GM10266 (cell line): ENCODE measurements around the gene UBE2F.

ENCODE experiments used
- DNase-seq: peaks from one replicate; pipeline ENCODE4 v3.0.0; 2012; ENCODE audit errors: extremely low spot score
- CTCF ChIP-seq: IDR thresholded peaks from 2 replicates; pipeline ENCODE4 v1.5.1; 2012; ENCODE audit warnings: mild to moderate bottlenecking, low read depth; ENCODE audit not compliant: control insufficient read depth, insufficient read depth; ENCODE audit errors: missing control alignments

Gene UBE2F

GRCh38 chr2:237934186-237934585 is 32.6 kb upstream of the UBE2F start:
- no peak for DNase-seq
- no peak for TF ChIP-seq CTCF

GRCh38 chr2:237935740-237936452 is 30.9 kb upstream of the UBE2F start:
- no peak for DNase-seq
- no peak for TF ChIP-seq CTCF

DNA sequence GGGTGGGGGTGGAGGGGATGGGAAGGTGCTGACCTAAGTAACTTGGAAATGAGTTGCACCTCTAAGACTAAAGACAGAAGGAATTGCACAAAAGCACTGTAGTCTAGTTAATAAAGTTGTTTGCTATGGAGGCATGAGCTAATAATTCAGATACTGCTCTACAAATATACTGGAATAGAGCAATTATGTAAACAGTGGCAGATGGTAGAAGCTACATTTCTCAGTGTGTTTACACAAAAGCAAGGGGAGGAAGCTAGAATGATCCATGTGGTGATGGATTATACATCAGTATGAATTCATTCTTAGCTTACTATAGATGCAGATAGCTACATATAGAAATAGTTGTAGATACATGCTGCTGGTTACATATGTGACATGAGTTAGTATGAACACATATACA is 27.6 kb upstream of the UBE2F start:
- no peak for TF ChIP-seq CTCF
- DNase-seq = no peak

DNA sequence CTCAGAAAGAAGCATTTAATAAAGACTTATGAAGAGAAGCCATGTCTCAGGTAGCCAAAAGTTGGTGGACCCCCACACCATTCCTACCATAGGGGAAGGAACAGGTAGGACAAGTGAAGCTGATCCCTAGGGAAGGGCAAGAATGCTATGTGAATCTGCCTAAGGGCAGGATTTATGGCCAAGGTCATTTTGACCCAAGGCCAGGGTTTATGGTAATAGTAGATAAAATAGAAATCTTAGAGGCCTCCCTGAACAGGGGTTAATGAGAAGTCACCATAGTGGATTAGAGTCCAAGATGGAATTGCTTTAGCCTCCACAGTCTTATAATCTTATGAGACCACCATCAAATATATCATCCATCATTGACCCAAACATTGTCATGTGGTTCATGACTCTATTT is 26.0 kb upstream of the UBE2F start:
- no peak for TF ChIP-seq CTCF
- no peak for DNase-seq

GRCh38 chr2:237941239-237941638 is 25.6 kb upstream of the UBE2F start:
- no peak for DNase-seq
- no peak for TF ChIP-seq CTCF

DNA sequence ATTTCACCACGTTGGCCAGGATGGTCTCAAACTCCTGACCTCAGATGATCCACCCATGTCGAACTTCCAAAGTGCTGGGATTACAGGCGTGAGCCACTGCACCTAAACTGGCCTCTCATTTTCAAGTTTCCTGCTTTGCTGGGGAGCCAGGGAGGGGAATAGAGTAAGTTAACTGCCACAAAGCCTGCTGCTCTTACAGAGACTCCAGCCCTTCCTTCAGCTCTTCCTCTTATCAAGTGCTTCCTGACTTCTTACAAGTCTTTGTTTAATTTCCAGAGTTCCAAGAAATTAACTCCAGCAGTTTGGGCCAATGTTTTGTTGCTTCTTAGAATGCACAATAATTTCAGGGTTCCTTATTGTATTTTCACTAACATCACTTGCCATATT is 24.3 kb upstream of the UBE2F start:
- no peak for DNase-seq
- TF ChIP-seq CTCF = no peak

- no peak for DNase-seq
- TF ChIP-seq CTCF = no peak
These were observed 23.3 kb upstream of the UBE2F start for GRCh38 chr2:237943395-237944094.
